GM19468 (cell line): ENCODE results near the gene IER3.

Source experiments
- ATAC-seq: cut with Tn5 transposase; IDR thresholded peaks from one replicate; pipeline ENCODE4 v1.9.1; 2021; ENCODE audit warnings: mild to moderate bottlenecking, moderate library complexity, moderate number of reproducible peaks; ENCODE audit not compliant: unreplicated experiment; ENCODE audit errors: extremely low read depth

IER3 gene

DNA sequence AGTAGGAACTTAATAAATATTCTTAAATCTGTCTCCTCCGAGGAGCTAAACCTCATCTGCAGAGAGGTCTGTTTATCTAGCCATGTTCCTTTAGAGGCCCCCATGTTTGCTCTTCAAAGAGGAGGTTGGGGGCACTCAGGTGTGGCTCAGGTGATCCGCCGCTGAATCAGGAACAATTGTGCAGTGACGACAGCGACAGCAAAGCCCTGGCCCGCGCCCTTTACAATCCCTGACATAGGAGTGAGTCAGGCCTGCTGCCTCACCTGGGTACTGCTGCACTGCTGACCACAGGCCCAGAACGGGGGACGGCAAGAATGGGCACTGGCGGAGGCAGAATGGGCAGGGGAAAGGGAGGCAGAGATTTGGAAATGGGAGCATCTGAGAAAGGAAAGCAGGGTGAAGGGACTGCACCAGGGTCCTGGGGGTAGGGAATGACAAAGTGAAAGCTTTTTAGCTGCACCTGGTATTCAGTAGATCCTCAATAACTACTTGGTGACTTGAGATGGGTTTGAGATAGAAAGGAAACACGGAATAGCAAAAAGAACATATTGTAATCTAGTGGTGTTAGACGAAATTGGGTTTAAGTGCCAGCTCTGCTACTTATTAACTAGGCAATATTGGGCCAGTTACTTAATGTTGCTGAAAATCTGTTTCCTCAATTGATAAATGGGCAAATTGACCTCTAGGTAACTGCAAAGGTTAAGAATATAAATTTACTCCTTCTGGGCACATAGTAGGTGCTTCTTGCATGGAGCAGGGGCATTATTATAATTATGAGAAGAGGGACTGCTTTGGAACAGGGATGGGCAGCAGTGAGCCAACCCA lies 5.4 kb upstream of the IER3 start:
- no peak for ATAC-seq

DNA sequence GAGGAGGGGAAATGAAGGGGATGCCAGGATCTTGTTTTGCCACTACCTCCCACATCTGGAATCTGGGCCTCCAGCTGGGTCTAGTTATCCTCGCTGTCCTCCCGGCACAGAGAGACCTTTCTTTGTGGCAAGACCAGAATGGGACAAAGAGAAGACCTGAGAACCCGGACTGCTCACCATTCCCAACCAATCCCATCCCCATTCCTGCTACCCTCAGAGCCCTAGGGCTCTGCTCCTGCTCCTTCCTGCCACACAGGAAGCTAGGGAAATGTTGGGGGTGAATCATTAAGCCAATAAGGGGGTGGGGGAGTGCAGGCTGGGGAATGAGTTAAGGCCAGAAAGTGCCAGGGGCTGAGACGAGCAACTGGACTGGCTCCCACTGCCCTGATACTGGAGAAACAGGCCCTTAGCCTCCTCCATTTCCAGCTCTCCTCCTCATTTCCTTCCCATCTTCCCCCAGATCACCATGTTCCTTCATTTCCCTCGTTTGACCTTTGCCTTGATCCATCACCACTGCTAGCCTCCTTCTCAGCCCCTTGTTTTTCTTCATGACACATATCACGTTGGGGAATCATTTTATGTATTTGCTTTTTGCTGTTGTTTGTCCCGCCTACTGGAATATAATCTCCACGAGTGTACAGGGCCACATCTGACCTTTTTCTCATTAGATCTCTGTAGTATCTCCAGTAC lies 4.6 kb upstream of the IER3 start:
- ATAC-seq, result no peak

DNA sequence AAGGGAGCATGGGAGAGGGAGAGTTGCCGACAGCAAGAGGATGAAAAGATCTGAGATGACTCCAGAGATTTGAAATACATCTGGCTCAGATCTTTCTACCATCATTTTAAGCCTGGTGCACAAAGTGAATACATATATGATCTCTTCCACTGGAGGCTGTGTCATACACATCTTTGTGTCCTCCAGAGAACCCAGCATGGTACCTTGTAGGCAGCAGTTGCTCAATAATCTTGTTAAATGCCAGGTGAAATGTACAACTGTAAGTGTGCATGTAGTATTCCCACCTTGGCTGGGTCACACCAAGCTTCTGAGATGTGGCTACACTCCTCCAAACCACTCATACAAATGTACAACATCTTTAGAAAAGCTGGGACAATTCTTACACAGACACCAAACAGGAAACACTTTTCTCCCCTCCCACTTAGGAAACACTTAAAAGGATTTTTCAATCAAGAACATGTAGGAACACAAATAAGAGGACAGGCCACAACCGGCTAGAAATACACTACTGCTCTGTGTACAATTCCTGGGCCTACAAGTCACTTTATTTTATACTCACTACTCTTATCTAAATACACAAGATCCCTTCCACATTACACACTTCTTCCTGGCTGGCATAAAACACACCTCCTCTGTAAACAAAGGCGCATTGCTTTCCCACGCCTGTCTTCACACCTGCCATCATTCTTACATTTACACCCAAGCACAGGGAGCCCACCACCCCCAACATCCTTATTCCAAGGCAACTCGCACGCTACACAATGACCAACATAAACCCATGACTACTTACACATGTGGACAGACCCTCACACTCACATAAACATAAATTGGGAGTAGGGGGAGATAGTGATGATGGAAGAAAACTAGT lies 3.8 kb upstream of the IER3 start:
- no peak for ATAC-seq

DNA sequence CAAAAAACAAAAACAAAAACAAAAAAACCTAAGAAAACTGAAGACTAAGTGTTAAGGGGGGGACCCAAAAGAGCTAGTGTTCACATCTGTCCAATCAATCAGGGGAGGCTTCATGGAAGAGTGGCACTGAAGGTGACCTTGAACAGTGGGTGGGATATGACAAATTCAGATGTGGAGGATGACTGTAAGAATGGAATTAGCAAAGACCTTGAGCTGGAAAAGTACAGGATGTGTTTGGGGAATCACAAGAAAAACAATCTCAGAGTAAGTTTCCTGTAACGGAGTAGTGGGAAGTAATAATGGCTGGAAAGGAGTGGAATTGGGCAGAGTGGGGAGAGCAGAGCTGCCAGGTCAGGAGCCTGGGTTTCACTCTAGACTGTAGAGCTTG lies 2.9 kb upstream of the IER3 start:
- no peak for ATAC-seq

GRCh38 chr6:30743099-30744053 lies 971 bp downstream of the IER3 start:
- no peak for ATAC-seq

GRCh38 chr6:30742316-30743098 lies 1.8 kb downstream of the IER3 start, which contains the start of gene FLOT1:
Gene FLOT1, minus strand, starts transcription at chr6:30742687. Its CDS starts 498 bp downstream, at chr6:30742189.
- ATAC-seq, result peak; percentile 28

GRCh38 chr6:30741789-30742315 lies 2.5 kb downstream of the IER3 start:
- no peak for ATAC-seq

DNA sequence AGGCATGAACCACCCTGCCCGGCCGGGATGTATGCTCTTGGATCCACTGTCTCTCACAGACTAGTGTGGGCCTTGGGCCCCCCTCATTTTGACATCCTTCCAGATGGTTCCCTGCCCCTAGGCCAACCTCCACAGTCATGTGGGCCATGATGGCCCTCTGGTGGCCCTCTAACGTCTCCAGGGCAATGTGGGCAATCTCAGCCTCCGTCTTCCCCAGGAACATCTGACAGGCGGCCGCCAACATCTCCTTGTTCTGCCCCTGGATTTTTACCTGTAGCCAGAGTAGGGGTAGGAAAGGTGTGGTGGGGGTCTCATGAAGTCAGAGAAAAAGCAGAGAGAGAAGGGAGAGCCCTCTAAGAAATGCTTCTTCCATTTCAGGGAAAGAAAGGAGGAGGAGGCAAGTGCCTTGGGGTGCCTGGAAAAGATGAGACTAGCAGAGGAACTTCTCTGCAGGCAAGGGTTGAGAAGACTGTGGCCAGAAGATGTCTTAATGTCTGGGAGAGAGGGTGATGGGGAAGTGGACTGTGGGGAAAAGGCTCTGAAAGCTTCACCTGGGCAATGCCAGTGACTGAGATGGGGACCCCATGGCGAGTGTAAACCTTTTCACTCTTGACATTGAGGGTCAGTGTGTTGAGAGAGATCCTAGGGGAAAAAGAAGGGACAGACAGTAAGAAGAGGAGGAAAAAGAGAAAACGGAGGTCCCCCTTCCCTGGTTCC lies 3.1 kb downstream of the IER3 start:
- no peak for ATAC-seq

DNA sequence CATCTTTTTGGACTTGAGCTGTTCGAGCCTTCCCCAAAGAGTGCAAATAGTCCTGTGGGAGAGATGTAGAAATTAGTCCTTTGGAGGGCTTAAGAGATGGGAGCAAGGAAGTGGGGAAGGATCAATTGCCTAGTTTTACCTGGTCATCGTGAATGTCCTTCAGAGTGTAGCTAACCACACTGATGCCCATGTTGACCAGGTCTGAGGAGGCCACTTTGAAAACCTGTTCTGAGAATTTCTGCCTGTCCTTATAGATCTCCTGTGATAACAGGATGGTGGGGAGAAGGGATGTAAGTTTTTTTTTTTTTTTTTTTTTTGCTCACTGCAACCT lies 3.8 kb downstream of the IER3 start:
- no peak for ATAC-seq

GRCh38 chr6:30738532-30738931 lies 5.8 kb downstream of the IER3 start:
- no peak for ATAC-seq

DNA sequence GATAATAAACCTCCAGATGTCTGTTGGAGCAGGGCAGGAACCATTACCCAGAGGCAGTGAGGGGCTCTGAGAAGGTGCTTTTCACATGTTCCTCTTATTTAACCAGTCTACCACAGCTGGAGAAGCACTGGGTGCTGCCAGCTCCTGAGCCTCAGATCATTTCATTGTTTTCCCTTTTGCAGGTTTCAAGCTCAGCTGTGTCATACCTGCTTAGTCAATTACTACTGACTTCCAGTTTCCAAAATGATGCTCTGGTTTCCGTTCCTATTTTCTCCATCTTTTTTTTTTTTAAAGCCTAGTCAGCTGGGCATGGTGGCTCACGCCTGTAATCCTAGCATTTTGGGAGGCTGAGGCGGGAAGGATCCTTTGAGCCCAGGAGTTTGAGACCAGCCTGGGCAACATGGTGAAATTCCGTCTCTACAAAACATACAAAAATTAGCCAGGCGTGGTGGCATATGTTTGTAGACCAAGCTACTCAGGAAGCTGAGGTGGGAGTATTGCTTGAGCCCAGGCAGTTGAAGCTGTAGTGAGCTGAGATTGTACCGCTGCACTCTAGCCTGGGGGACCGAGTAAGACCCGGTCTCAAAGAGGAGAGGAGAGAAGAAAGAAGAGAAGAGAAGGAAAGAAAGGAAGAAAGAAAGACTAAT lies 8.6 kb downstream of the IER3 start:
- no peak for ATAC-seq

- no peak for ATAC-seq
Observed at GRCh38 chr6:30732237-30732943, 12.0 kb downstream of the IER3 start.

DNA sequence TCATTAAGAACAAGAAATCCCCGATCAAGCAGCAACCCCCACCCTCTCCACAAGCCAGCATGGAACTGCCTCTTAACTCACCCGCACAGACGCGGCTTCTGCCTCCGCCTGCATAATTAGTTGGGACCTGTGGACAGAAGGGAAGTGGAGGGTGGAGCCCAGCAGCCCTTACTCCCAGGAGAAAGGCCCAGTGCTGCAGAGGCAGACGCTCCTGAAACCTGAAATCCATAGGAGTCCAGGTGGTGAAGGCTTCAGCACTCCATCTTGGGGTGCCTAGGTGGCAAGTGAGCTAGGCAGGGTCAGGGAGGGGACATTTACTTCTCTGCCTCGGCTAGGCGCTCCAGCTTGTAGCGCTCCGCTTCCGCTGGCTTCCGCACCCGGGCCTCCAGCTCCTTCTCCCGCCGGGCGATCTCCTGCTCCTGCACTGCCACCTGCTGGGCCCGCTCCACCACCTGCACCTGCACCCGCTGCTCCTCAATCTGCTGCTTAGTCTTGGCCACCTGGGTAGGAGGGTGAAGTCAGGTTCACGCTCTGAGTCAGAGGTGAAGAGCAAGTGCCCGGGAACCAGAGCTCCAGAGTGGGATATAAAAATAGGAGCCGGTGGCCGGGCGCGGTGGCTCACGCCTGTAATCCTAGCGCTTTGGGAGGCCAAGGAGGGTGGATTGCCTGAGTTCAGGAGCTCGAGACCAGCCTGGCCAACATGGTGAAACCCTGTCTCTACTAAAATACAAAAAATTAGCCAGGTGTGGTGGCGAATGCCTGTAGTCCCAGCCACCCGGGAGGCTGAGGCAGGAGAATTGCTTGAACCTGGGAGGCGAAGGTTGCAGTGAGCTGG lies 13.5 kb downstream of the IER3 start:
- ATAC-seq, result peak; percentile 65

DNA sequence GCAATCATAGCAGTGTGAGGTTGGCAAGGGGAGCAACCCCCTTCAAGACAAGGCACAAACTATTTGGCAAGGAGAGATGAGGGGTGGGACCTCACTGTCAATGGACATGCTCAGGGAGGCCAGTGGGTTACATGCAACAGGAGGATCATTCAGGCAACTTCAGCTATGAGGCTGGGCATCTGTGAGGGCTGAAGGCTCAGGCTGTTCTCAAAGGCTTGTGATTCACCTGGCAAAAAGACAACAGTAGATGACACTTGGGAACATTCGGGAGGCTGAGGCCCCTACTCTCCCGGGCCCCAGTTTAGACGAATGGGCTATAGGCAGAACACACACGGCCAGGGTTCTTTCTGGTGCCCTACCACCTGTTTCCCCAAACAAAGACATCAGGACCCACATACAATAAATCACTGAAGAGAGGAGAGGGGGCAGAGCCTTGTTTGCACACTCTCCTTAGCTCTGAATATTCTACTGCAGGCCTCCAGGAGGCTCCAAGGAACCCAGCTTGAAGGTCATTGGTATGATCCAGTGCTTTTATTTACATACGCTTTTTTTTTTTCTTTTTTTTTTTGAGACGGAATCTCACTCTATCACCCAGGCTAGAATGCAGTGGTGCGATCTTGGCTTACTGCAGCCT lies 16.3 kb downstream of the IER3 start:
- ATAC-seq, result no peak

DNA sequence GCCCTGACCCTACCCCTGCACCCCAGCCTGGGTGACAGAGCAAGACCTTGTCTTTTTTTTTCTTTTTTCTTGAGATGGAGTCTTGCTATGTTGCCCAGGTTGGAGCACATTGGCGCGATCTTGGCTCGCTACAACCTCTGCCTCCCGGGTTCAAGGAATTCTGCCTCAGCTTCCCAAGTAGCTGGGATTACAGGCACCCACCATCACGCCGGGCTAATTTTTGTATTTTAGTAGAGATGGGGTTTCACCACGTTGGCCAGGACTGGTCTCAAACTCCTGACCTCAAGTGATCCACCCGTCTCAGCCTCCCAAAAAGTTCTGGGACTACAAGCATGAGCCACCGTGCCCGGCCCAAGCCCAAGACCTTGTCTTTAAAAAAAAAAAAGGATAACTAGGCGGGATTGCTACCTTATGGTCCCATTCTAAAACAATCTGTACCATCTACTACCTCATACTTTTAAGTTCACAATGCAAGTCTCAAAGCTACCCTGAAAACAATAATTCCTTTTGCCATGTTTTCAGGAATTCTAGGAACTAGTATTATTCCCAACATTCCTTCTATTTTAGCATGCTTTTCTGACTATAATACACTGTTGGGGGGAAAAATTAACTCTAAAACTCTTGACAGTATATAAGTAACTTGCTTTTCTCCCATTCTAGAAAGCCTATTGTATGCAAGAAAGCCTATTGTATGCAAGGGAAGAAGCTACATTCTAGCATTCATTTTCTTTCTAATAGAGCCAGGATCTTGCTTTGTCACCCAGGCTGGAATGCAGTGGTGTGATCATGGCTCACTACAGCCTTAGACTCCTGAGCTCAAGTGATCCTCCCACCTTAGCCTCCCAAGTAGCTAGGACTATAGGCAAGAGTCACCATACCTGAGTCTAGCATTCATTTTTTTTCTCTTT lies 17.6 kb downstream of the IER3 start:
- no peak for ATAC-seq
